Testis (tissue), 3 donors: Measurements from ENCODE around the gene PRR16. TPM values are rescaled to one million over a fixed set of nuclear protein-coding genes. Genes with fewer than 3 reads are reported as not detected.

Experiments used
- DNase-seq: peaks from one replicate; pipeline ENCODE4 v3.0.0-alpha.2; 2019
- H3K27ac ChIP-seq, 2 donors: fragments of 200-600 bp; sonication (generic); one replicate each; pipeline ENCODE4 v1.5.1; 2019
- H3K27me3 ChIP-seq: fragments of 200-600 bp; sonication (generic); one replicate; pipeline ENCODE4 v1.5.1; 2019
- H3K36me3 ChIP-seq: fragments of 200-600 bp; sonication (generic); one replicate; pipeline ENCODE4 v1.5.1; 2017; ENCODE audit warnings: low read depth; ENCODE audit errors: missing control alignments
- H3K4me1 ChIP-seq: fragments of 200-600 bp; sonication (generic); one replicate; pipeline ENCODE4 v1.5.1; 2019
- H3K4me3 ChIP-seq, 2 donors: fragments of 200-600 bp; sonication (generic); one replicate each; pipeline ENCODE4 v1.5.1; 2017 to 2019
- H3K9me3 ChIP-seq: fragments of 200-600 bp; sonication (generic); one replicate; pipeline ENCODE4 v1.5.1; 2017
- POLR2A ChIP-seq: fragments of 450-650 bp; IDR thresholded peaks from one replicate; pipeline ENCODE4 v1.6.1; 2017; ENCODE audit warnings: antibody characterized with exemption, mild to moderate bottlenecking, moderate library complexity
- WGBS, 2 donors: methylation state at CpG; one replicate each; pipeline ENCODE4 v1.1.5; 2018; 5-methylcytosine and 5-hydroxymethylcytosine counted together
- intact Hi-C: fragments of 100-400 bp; cut with DNase I; formaldehyde crosslinking; loops from one replicate; pipeline ENCODE4 v1.15.1; 2023; ENCODE audit warnings: low total_unique reads
- polyA plus RNA-seq: library from polyadenylated mRNA; stranded (reverse); fragments of 350-450 nt; fragmentation: Illumina TruSeq; extraction: RNeasy Lipid Tissue Mini Kit (QIAGEN cat#74804); gene quantifications from one replicate; pipeline ENCODE4 v1.2.3, GENCODE V29; 2014; ENCODE audit warnings: low read depth, low replicate concordance; ENCODE audit not compliant: insufficient read depth
- total RNA-seq, 2 donors: library from RNA; depleted of rRNA; stranded (reverse); fragments of >200 nt; gene quantifications; one replicate each; pipeline ENCODE4 v1.2.3, GENCODE V29; 2016
- TF ChIP-seq, protein P1 (sequence below), 3 experiments: fragments of 450-650 bp in 2 of 3; fragments of 200-600 bp in 1 of 3; sonication (generic) in 1 of 3; IDR thresholded peaks; one replicate each; pipeline ENCODE4 v1.5.1; 2016 to 2019; ENCODE audit warnings: antibody characterized with exemption in 3 of 3, mild to moderate bottlenecking in 2 of 3, moderate library complexity in 1 of 3

PRR16 gene
- total and polyA plus RNA-seq, 3 donors from 2014 or later: 0.68 to 3.4 (median 1.5) TPM

DNA sequence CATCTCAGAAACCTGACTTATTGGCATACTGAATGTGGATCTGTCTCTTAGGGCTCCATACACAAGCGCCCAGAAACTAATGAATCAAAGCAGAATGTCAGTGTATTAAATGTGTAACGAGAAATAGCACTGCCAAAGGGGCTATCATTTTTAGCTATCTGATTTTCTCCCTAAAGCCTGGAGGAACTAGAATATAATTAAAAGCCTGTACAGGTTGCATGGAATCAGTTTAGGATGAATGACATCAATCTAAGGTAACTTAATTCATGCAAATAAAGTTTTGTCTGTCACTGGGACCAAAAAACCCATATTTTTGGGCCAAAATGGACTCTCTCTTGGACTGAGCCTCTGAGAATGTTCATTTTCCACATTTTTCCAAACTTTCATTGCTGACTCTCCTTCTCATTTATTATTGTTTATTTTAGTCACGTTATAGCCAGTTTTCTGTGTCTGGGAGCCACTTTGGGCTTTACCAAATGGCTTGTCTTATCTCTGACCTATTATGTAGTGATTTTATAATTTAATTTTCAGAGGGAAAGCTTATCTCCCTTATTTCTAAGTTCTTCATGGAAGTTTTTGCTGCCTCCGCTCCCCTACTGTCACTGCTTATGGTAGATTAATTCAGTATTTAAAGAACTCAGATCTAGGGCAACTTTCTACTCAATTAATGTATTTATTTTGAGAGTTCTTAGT, 47.0 kb downstream of the PRR16 start:
- WGBS, 2 donors: 65 to 74% methylated on average over 4 of the region's 4 CpGs
- Histone ChIP-seq H3K9me3 (no peaks in the 10 kb centered on the region), H3K27me3 (no peaks in the 10 kb centered on the region), H3K4me3 (no peak overlapping the region), H3K27ac (no peak overlapping the region), H3K4me1 (no peaks in the 10 kb centered on the region), H3K36me3 (no peaks in the 10 kb centered on the region)
- TF ChIP-seq POLR2A: no peak
- intact Hi-C loops: no loop called here
- DNase-seq: no peak

DNA sequence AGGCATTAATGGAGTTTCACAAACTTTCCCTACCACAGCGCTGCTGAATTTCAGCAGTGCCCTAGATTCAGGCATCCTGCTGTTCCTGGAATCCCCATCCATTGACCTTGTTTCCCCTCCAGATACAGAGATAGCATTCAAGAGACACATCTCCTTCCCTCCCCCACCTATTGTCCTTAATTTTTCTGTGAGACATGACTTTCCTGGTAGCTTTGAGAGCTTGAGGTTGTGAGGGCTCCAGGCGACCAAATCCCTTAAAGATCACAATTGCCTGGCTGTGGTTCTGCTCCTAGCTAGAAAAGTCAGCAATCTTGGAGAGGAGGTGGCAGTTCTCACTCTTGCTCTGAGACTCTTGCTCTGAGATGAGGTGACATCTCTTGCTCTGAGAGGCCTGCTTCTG, 48.0 kb downstream of the PRR16 start:
- no peak for DNase-seq
- Histone ChIP-seq H3K9me3 (no peaks in the 10 kb centered on the region), H3K27ac (no peak overlapping the region), H3K27me3 (no peaks in the 10 kb centered on the region), H3K4me3 (no peak overlapping the region), H3K36me3 (no peaks in the 10 kb centered on the region), H3K4me1 (no peaks in the 10 kb centered on the region)
- whole genome bisulfite sequencing, 2 donors: 41 to 69% methylated on average over 2 of the region's 2 CpGs
- TF ChIP-seq, protein P1, sequence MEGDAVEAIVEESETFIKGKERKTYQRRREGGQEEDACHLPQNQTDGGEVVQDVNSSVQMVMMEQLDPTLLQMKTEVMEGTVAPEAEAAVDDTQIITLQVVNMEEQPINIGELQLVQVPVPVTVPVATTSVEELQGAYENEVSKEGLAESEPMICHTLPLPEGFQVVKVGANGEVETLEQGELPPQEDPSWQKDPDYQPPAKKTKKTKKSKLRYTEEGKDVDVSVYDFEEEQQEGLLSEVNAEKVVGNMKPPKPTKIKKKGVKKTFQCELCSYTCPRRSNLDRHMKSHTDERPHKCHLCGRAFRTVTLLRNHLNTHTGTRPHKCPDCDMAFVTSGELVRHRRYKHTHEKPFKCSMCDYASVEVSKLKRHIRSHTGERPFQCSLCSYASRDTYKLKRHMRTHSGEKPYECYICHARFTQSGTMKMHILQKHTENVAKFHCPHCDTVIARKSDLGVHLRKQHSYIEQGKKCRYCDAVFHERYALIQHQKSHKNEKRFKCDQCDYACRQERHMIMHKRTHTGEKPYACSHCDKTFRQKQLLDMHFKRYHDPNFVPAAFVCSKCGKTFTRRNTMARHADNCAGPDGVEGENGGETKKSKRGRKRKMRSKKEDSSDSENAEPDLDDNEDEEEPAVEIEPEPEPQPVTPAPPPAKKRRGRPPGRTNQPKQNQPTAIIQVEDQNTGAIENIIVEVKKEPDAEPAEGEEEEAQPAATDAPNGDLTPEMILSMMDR (IDR thresholded peaks at IDR 0.05): no peak
- no peak for TF ChIP-seq POLR2A
- intact Hi-C loops: no loop called here

DNA sequence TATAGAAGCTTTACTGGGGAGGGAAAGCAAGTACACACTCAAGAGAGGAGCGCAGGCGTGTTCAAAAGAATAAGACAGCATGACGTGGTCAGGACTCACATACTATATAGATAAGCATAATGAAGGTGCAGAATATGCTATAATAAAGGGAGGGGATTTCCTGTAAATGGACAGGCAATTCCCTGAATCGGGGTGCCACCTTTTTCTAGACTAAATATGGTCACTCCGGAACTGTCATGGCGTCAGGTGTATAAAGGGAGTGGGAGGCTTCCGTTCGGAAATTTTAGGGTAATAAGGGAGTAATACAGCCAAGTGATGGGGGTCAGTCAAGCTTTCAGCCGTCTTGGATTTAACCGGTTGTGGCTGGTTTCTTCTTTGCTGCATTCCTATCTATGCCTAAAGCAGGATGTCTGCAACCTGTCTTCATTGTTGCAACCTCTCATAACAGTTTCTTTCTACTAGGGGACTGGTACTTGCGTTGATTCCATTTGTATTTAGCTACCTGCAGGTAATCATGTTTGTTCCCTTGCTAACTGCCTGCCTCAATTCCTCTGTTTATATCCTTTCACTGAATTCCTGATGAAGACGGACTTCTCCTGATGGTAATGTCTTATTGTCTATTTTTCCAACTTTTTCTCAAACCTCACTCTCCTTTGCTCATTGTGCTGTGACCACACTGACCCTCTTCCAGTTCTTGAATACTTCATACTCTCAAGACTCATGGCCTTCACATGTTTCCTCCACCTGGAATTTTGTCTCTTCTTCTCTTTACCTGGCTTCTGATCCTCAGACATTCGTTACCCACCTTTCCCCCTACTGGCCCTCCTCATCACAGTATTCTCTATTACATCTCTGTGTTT, 48.9 kb downstream of the PRR16 start:
- WGBS, 2 donors: 71 to 84% methylated on average over 13 of the region's 13 CpGs
- intact Hi-C loops: no loop called here
- Histone ChIP-seq H3K27me3 (no peaks in the 10 kb centered on the region), H3K36me3 (no peaks in the 10 kb centered on the region), H3K27ac (no peak overlapping the region), H3K4me1 (no peaks in the 10 kb centered on the region), H3K4me3 (no peak overlapping the region), H3K9me3 (no peaks in the 10 kb centered on the region)
- TF ChIP-seq, protein P1 (IDR thresholded peaks at IDR 0.05): no peak
- TF ChIP-seq POLR2A: no peak
- DNase-seq: no peak

DNA sequence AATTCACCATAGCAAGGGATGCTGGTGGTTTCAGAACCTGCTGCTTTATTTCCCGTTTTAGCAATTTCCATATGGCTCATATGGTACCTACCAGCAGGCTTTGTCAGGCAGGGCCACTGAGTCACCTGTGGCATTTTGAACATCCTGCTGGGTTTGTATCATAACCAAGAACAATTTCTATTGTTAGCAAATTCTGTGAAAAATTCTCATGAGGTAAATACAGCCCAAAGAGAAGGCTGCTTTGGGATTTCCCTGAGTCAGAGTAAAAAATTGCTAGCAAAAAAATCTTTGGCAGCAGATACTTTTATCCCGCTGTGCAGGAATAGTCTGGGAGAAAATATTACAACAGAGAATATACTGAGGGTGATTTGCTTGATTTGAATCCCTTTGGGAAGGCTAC, 52.7 kb downstream of the PRR16 start:
- H3K27ac ChIP-seq: no peak overlapping the region
- H3K9me3 ChIP-seq: no peaks in the 10 kb centered on the region
- 73 to 85% methylated on average over 2 of the region's 2 CpGs for WGBS, 2 donors
- H3K4me1 ChIP-seq: no peaks in the 10 kb centered on the region
- H3K36me3 ChIP-seq: no peaks in the 10 kb centered on the region
- intact Hi-C loops: no loop called here
- H3K27me3 ChIP-seq: no peaks in the 10 kb centered on the region
- DNase-seq: no peak
- TF ChIP-seq, protein P1 (IDR thresholded peaks at IDR 0.05): no peak
- no peak for TF ChIP-seq POLR2A
- no peak overlapping the region for H3K4me3 ChIP-seq

DNA sequence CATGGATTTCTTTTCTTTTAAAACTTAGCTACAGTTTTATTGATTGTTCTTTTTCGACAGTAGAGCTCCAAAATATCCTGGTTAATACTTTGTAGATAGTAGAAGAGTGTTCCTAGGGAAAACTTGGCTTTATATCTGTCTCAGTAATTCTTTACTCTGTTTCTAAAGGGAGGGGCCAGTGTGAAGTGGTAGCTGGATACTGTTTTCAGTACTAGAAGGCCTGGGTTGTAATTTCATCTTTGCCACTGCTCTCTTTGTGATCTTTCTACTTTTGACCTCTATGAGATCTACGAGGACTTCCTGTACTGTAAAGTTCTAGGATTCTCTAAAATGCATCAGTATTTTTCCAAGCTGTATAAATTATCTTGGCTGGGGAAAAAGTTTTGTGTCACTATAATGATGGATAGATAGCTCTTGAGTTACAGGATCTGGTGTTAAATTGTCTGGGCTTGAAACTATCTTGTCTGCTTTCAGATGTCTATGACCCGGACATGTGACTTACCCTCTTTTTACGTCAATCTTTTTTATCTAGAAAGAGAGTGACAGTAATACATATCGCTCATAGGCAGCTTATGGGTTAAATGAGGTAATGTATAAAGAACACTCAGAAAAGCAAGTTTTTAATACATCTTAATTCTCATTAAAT, 53.6 kb downstream of the PRR16 start:
- Histone ChIP-seq H3K36me3 (no peaks in the 10 kb centered on the region), H3K4me3 (no peak overlapping the region), H3K9me3 (no peaks in the 10 kb centered on the region), H3K4me1 (no peaks in the 10 kb centered on the region), H3K27ac (no peak overlapping the region), H3K27me3 (no peaks in the 10 kb centered on the region)
- intact Hi-C loops: no loop called here
- TF ChIP-seq, protein P1 (IDR thresholded peaks at IDR 0.05): no peak
- no peak for TF ChIP-seq POLR2A
- 59 to 79% methylated on average over 5 of the region's 5 CpGs for WGBS, 2 donors
- no peak for DNase-seq
